Brain microvascular endothelial cell (primary cell): Measurements from ENCODE around the gene PCDHB10.
A peak's percentile ranks its signal among the peaks of the same experiment; 100 is the strongest.
"Not testable (repeated sequence)": the region's sequence is repeated elsewhere in the genome, so short reads cannot be mapped to it uniquely, and the experiment has no call there.

Source experiments
- DNase-seq: peaks from one replicate; pipeline ENCODE4 v3.0.0-alpha.2; 2020
- H3K27ac ChIP-seq: fragments of 250-450 bp; sonication (Bioruptor Pico); 2 replicates; pipeline ENCODE4 v1.5.1; 2020; ENCODE audit warnings: mild to moderate bottlenecking, moderate library complexity
- H3K27me3 ChIP-seq: fragments of 250-450 bp; sonication (Bioruptor Pico); replicated peaks from 2 replicates; pipeline ENCODE4 v1.5.1; 2020; ENCODE audit warnings: mild to moderate bottlenecking
- H3K36me3 ChIP-seq: fragments of 250-450 bp; sonication (Bioruptor Pico); replicated peaks from 2 replicates; pipeline ENCODE4 v1.5.1; 2020; ENCODE audit warnings: mild to moderate bottlenecking
- H3K4me3 ChIP-seq: 2 replicates; pipeline ENCODE4 v1.5.1; 2011; ENCODE audit warnings: low read depth, mild to moderate bottlenecking, control low read depth, low read length, moderate library complexity
- in situ Hi-C: cut with HindIII; loops from 2 replicates; pipeline ENCODE4 v1.10.0; 2017; ENCODE audit warnings: low sequenced_read_pairs, low pct_ligation_motif_present
- TF ChIP-seq, protein P1 (sequence below): IDR thresholded peaks from 2 replicates; pipeline ENCODE4 v1.5.1; 2011; ENCODE audit warnings: low read depth, mild to moderate bottlenecking, moderate library complexity, low read length, control low read depth, inconsistent platforms; ENCODE audit errors: missing control alignments

Gene PCDHB10

DNA sequence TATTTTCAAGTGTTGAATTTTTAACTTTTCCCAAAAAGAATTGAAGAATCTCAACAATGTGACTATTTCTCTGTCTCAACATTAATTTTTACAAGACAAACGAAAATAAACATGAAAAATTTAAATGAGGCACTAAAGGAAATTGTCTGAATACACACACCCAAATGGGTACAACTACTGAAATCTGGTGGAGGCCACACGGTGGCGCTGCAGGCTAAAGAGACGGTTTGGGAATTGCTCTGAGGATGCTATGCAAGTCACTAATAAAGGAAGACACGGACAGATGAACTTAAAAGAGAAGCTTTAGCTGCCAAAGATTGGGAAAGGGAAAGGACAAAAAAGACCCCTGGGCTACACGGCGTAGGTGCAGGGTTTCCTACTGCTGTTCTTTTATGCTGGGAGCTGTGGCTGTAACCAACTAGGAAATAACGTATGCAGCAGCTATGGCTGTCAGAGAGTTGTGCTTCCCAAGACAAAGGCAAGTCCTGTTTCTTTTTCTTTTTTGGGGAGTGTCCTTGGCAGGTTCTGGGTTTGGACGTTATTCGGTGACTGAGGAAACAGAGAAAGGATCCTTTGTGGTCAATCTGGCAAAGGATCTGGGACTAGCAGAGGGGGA, at the start of gene PCDHB10:
PCDHB10 (plus strand) TSS at position 244 of the 616 bp plus-strand sequence; CDS start at position 444, 200 bp downstream.
- Histone ChIP-seq H3K27me3 (no peaks in the 10 kb centered on the region), H3K27ac (no peak within 1 kb of the TSS), H3K36me3 (no peaks in the 10 kb centered on the region), H3K4me3 (no peak within 1 kb of the TSS)
- in situ Hi-C loops = no loop called here
- TF ChIP-seq, protein P1, sequence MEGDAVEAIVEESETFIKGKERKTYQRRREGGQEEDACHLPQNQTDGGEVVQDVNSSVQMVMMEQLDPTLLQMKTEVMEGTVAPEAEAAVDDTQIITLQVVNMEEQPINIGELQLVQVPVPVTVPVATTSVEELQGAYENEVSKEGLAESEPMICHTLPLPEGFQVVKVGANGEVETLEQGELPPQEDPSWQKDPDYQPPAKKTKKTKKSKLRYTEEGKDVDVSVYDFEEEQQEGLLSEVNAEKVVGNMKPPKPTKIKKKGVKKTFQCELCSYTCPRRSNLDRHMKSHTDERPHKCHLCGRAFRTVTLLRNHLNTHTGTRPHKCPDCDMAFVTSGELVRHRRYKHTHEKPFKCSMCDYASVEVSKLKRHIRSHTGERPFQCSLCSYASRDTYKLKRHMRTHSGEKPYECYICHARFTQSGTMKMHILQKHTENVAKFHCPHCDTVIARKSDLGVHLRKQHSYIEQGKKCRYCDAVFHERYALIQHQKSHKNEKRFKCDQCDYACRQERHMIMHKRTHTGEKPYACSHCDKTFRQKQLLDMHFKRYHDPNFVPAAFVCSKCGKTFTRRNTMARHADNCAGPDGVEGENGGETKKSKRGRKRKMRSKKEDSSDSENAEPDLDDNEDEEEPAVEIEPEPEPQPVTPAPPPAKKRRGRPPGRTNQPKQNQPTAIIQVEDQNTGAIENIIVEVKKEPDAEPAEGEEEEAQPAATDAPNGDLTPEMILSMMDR = peak; percentile 45
- DNase-seq = no peak

DNA sequence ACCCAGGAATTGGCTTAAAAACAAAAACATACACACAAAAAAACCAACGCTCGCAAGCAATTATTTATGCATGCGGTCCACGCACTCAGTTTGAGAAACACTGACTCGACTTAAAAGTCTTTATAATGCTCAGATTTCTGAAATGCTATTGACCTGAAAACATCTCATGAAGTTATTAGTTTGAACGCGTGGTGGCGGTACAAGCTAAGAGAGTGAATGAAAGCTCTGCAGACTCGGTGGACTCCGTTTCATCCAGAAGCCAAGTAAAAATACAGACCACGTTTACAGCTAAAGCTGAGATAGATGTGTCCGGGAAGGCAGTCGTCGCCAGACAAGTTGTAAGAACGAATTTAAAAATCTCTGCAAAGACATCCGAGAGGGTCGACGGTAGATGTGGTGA, 42.3 kb upstream of the PCDHB10 start, which contains the start of gene PCDHB6:
PCDHB6 (plus strand) TSS at position 246 of the 400 bp plus-strand sequence. CDS start 201 bp downstream, outside the sequence.
- in situ Hi-C loops = no loop called here
- TF ChIP-seq, protein P1 = no peak
- no peaks in the 10 kb centered on the region for H3K27me3 ChIP-seq
- no peak for DNase-seq
- H3K4me3 ChIP-seq = no peak within 1 kb of the TSS
- H3K27ac ChIP-seq = no peak within 1 kb of the TSS
- H3K36me3 ChIP-seq = no peaks in the 10 kb centered on the region

DNA sequence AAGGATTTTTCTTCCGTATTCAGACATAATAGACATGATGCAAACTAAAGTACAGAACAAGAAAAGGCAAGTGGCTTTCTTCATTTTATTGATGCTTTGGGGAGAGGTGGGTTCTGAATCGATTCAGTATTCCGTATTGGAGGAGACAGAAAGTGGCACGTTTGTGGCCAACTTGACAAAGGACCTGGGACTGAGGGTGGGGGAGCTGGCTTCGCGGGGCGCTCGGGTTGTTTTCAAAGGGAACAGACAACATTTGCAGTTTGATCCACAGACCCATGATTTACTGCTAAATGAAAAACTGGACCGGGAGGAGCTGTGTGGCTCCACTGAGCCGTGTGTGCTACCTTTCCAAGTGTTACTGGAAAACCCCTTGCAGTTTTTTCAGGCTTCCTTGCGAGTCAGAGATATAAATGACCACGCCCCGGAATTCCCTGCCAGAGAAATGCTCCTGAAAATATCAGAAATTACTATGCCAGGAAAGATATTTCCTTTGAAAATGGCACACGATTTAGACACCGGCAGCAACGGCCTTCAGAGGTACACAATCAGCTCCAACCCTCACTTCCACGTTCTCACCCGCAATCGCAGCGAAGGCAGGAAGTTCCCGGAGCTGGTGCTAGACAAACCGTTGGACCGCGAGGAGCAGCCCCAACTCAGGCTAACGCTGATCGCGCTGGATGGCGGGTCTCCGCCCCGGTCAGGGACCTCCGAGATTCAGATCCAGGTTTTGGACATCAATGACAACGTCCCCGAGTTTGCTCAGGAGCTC, 41.7 kb upstream of the PCDHB10 start:
- H3K27ac ChIP-seq = no peak overlapping the region
- no peaks in the 10 kb centered on the region for H3K27me3 ChIP-seq
- no peak overlapping the region for H3K4me3 ChIP-seq
- TF ChIP-seq, protein P1 = no peak
- in situ Hi-C loops = no loop called here
- DNase-seq = no peak
- H3K36me3 ChIP-seq = no peaks in the 10 kb centered on the region

DNA sequence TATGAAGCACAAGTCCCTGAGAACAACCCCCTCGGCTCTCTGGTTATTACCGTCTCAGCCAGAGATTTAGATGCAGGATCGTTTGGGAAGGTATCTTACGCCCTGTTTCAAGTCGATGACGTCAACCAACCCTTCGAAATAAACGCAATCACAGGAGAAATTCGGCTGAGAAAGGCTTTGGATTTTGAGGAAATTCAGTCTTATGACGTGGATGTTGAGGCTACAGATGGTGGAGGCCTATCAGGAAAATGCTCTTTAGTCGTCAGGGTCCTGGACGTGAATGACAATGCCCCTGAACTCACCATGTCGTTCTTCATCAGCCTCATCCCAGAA, 41.2 kb upstream of the PCDHB10 start:
- Histone ChIP-seq H3K27me3 (no peaks in the 10 kb centered on the region), H3K27ac (no peak overlapping the region), H3K36me3 (no peaks in the 10 kb centered on the region), H3K4me3 (no peak overlapping the region)
- in situ Hi-C loops = no loop called here
- TF ChIP-seq, protein P1 = no peak
- no peak for DNase-seq

DNA sequence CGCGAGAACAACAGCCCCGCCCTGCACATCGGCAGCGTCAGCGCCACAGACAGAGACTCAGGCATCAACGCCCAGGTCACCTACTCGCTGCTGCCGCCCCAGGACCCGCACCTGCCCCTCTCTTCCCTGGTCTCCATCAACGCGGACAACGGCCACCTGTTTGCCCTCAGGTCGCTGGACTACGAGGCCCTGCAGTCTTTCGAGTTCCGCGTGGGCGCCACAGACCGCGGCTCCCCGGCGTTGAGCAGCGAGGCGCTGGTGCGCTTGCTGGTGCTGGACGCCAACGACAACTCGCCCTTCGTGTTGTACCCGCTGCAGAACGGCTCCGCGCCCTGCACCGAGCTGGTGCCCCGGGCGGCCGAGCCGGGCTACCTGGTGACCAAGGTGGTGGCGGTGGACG, 40.5 kb upstream of the PCDHB10 start:
- H3K36me3 ChIP-seq, H3K4me3 ChIP-seq, H3K27ac ChIP-seq, DNase-seq, H3K27me3 ChIP-seq, in situ Hi-C loops: not testable (repeated sequence)

DNA sequence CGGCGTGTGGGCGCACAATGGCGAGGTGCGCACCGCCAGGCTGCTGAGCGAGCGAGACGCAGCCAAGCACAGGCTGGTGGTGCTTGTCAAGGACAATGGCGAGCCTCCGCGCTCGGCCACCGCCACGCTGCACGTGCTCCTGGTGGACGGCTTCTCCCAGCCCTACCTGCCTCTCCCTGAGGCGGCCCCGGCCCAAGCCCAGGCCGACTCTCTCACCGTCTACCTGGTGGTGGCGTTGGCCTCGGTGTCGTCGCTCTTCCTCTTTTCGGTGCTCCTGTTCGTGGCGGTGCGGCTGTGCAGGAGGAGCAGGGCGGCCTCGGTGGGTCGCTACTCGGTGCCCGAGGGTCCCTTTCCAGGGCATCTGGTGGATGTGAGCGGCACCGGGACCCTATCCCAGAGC, 40.1 kb upstream of the PCDHB10 start:
- H3K27me3 ChIP-seq, H3K36me3 ChIP-seq, H3K4me3 ChIP-seq, H3K27ac ChIP-seq, DNase-seq, in situ Hi-C loops: not testable (repeated sequence)
